ENCODE measurements around the gene PRAME. TPM values are rescaled to one million over a fixed set of nuclear protein-coding genes. Genes with fewer than 3 reads are reported as not detected.

PRAME gene
- total RNA-seq, 1 donor from 2014 or later, result 1.9 TPM

DNA sequence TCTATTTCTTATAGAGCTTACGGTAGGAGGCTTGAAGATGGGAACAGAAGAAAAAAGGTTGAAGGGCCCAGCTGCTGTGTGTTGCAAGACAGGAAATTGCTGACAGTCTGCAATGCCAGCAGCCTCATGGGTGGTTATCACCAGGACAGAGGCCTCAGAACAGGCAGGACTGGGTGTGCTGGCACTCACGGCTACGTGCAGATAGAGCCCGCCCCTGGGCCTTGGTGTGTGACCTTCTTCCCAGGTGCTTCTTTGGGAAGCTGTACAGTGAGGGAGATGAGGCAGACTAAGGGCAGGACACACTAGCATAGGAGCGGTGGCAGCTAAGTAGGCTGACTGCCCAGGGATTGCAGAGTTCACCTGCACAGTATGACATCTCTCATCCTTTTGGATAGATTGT is 12.6 kb downstream of the PRAME start:
- no peak overlapping the region for H3K27ac Mint-ChIP-seq (ENCODE audit: unreplicated experiment)
- no peak for DNase-seq
- no peaks in the 10 kb centered on the region for H3K4me1 Mint-ChIP-seq (ENCODE audit: low read depth, unreplicated experiment)
- no peaks in the 10 kb centered on the region for H3K9me3 Mint-ChIP-seq (ENCODE audit: unreplicated experiment)
- H3K4me3 Mint-ChIP-seq (ENCODE audit: unreplicated experiment), result no peak overlapping the region
- peaks cover 6% of the 10 kb centered on the region for H3K27me3 Mint-ChIP-seq (ENCODE audit: unreplicated experiment)
- H3K36me3 Mint-ChIP-seq (ENCODE audit: unreplicated experiment), result peaks cover 6% of the 10 kb centered on the region
- TF ChIP-seq, protein P1, sequence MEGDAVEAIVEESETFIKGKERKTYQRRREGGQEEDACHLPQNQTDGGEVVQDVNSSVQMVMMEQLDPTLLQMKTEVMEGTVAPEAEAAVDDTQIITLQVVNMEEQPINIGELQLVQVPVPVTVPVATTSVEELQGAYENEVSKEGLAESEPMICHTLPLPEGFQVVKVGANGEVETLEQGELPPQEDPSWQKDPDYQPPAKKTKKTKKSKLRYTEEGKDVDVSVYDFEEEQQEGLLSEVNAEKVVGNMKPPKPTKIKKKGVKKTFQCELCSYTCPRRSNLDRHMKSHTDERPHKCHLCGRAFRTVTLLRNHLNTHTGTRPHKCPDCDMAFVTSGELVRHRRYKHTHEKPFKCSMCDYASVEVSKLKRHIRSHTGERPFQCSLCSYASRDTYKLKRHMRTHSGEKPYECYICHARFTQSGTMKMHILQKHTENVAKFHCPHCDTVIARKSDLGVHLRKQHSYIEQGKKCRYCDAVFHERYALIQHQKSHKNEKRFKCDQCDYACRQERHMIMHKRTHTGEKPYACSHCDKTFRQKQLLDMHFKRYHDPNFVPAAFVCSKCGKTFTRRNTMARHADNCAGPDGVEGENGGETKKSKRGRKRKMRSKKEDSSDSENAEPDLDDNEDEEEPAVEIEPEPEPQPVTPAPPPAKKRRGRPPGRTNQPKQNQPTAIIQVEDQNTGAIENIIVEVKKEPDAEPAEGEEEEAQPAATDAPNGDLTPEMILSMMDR (IDR thresholded peaks at IDR 0.05; ENCODE audit: partially characterized antibody, unreplicated experiment), result no peak

DNA sequence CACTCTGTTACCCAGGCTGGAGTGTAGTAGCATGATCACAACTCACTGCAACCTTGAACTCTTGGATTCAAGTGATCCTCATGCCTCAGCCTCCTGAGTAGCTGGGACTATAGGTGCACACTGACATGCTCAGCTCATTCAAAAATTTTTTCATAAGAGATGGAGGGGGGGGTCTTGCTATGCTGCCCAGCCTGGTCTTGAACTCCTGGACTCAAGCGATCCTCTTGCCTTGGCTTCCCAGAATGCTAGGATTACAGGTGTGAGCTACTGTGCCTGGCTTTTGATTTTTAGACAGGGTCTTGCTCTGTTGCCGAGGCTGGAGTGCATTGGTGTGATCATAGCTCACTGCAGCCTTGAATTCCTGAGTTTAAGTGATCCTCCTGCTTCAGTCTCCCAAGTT is 14.0 kb downstream of the PRAME start:
- no peak for DNase-seq
- H3K27me3 Mint-ChIP-seq (ENCODE audit: unreplicated experiment), result peaks cover 4% of the 10 kb centered on the region
- TF ChIP-seq, protein P1 (IDR thresholded peaks at IDR 0.05; ENCODE audit: partially characterized antibody, unreplicated experiment), result no peak
- no peak overlapping the region for H3K27ac Mint-ChIP-seq (ENCODE audit: unreplicated experiment)
- no peaks in the 10 kb centered on the region for H3K9me3 Mint-ChIP-seq (ENCODE audit: unreplicated experiment)
- H3K36me3 Mint-ChIP-seq (ENCODE audit: unreplicated experiment), result peaks cover 4% of the 10 kb centered on the region
- H3K4me3 Mint-ChIP-seq (ENCODE audit: unreplicated experiment), result no peak overlapping the region
- H3K4me1 Mint-ChIP-seq (ENCODE audit: low read depth, unreplicated experiment), result no peaks in the 10 kb centered on the region

- DNase-seq, result no peak
- TF ChIP-seq, protein P1 (IDR thresholded peaks at IDR 0.05; ENCODE audit: partially characterized antibody, unreplicated experiment), result no peak
- Mint-ChIP-seq H3K4me3 (ENCODE audit: unreplicated experiment) (no peak overlapping the region), H3K9me3 (ENCODE audit: unreplicated experiment) (peaks cover 3% of the 10 kb centered on the region), H3K4me1 (ENCODE audit: low read depth, unreplicated experiment) (no peaks in the 10 kb centered on the region), H3K27me3 (ENCODE audit: unreplicated experiment) (peaks cover 5% of the 10 kb centered on the region), H3K27ac (ENCODE audit: unreplicated experiment) (no peak overlapping the region), H3K36me3 (ENCODE audit: unreplicated experiment) (peaks cover 5% of the 10 kb centered on the region)
Measured at GRCh38 chr22:22538226-22538989, 20.7 kb downstream of the PRAME start.

DNA sequence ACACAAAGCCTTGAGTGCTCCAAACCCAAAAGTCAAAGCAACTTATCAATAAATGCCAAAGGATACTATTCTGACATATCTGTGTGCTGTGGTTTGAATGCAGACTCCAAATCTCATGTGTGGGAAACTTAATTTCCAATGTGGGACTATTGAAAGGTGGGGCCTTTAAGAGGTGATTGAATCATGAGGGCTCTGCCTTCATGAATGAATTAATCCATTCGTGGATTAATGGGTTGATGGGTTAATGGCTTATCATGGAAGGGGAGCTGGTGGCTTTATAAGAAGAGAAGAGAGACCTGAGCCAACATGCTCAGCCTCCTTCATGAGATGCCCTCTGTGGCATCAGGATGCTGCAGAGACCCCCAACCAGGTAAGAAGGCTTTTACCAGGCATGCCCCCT is 22.1 kb downstream of the PRAME start:
- H3K4me3 Mint-ChIP-seq (ENCODE audit: unreplicated experiment), result no peak overlapping the region
- no peak for DNase-seq
- TF ChIP-seq, protein P1 (IDR thresholded peaks at IDR 0.05; ENCODE audit: partially characterized antibody, unreplicated experiment), result no peak
- H3K4me1 Mint-ChIP-seq (ENCODE audit: low read depth, unreplicated experiment), result no peaks in the 10 kb centered on the region
- peaks cover 3% of the 10 kb centered on the region for H3K9me3 Mint-ChIP-seq (ENCODE audit: unreplicated experiment)
- peaks cover 5% of the 10 kb centered on the region for H3K27me3 Mint-ChIP-seq (ENCODE audit: unreplicated experiment)
- H3K27ac Mint-ChIP-seq (ENCODE audit: unreplicated experiment), result no peak overlapping the region
- peaks cover 5% of the 10 kb centered on the region for H3K36me3 Mint-ChIP-seq (ENCODE audit: unreplicated experiment)

- Mint-ChIP-seq H3K9me3 (ENCODE audit: unreplicated experiment) (peaks cover 3% of the 10 kb centered on the region), H3K27ac (ENCODE audit: unreplicated experiment) (no peak overlapping the region)
Measured at GRCh38 chr22:22536515-22536914, 22.6 kb downstream of the PRAME start.

More at GRCh38 chr22:22536515-22536914, 22.6 kb downstream of the PRAME start:
- Mint-ChIP-seq H3K4me1 (ENCODE audit: low read depth, unreplicated experiment) (no peaks in the 10 kb centered on the region), H3K36me3 (ENCODE audit: unreplicated experiment) (peaks cover 5% of the 10 kb centered on the region), H3K27me3 (ENCODE audit: unreplicated experiment) (peaks cover 5% of the 10 kb centered on the region), H3K4me3 (ENCODE audit: unreplicated experiment) (no peak overlapping the region)
- TF ChIP-seq, protein P1 (IDR thresholded peaks at IDR 0.05; ENCODE audit: partially characterized antibody, unreplicated experiment), result no peak
- no peak for DNase-seq
